IMR-90 (cell line): ENCODE results near the gene NFATC3. TPM values are rescaled to one million over a fixed set of nuclear protein-coding genes. Genes with fewer than 3 reads are reported as not detected.

ENCODE experiments used
- ATAC-seq: fragments of 200-7000 bp; cut with Tn5 transposase; 2 replicates; pipeline ENCODE4 v1.9.1; 2020; ENCODE audit warnings: low read depth, mild to moderate bottlenecking, moderate library complexity
- BruUV-seq: library from RNA; stranded (reverse); fragments of 400-500 nt; replicated peaks from 2 replicates; lab custom pipeline; 2021; lab: Mats Ljungman, UMichigan
- CTCF ChIA-PET: fragments of 300-600 bp; formaldehyde crosslinking; extraction: SDS; loops from one replicate; lab custom pipeline; 2021; ENCODE audit warnings: antibody characterized with exemption; lab: Yijun Ruan, JAX
- POLR2A ChIA-PET: fragments of 300-600 bp; sonication (Branson Sonifier 250); formaldehyde crosslinking; loops from one replicate; lab custom pipeline; 2022; ENCODE audit warnings: antibody characterized with exemption; ENCODE audit not compliant: unreplicated experiment; lab: Charles Lee
- DNase-seq: peaks from one replicate; pipeline ENCODE4 v3.0.0; 2013
- H2AFZ ChIP-seq: replicated peaks from 2 replicates; pipeline ENCODE3; 2013; ENCODE audit warnings: low read length, mild to moderate bottlenecking; ENCODE audit not compliant: poor library complexity
- H2AK5ac ChIP-seq: 2 replicates; pipeline ENCODE4 v1.6.1; 2013; ENCODE audit warnings: low read depth, low read length, inconsistent platforms
- H2AK9ac ChIP-seq: replicated peaks from 2 replicates; pipeline ENCODE3; 2013; ENCODE audit warnings: mild to moderate bottlenecking, low read depth, low read length, moderate library complexity; ENCODE audit not compliant: poor library complexity
- H2BK120ac ChIP-seq: 2 replicates; pipeline ENCODE4 v1.6.1; 2013; ENCODE audit warnings: low read depth, low read length, inconsistent platforms
- H2BK15ac ChIP-seq: 3 replicates; pipeline ENCODE4 v1.6.1; 2013; ENCODE audit warnings: low read depth, low read length, inconsistent platforms
- H2BK20ac ChIP-seq: 2 replicates; pipeline ENCODE4 v1.6.1; 2013; ENCODE audit warnings: low read depth, mild to moderate bottlenecking, inconsistent platforms, low read length, moderate library complexity
- H2BK5ac ChIP-seq: 2 replicates; pipeline ENCODE4 v1.6.1; 2013; ENCODE audit warnings: mild to moderate bottlenecking, low read depth, low read length, inconsistent platforms; ENCODE audit not compliant: poor library complexity, severe bottlenecking
- H3K14ac ChIP-seq: replicated peaks from 2 replicates; pipeline ENCODE4 v1.6.1; 2013; ENCODE audit warnings: low read depth, low read length, inconsistent platforms
- H3K18ac ChIP-seq: 2 replicates; pipeline ENCODE4 v1.6.1; 2013; ENCODE audit warnings: low read depth, low read length, control low read depth
- H3K23ac ChIP-seq: 2 replicates; pipeline ENCODE4 v1.6.1; 2013; ENCODE audit warnings: low read depth, low read length, inconsistent platforms
- H3K27ac ChIP-seq: 2 replicates; pipeline ENCODE4 v1.5.1; 2013; ENCODE audit warnings: mild to moderate bottlenecking, control low read depth, low read length; ENCODE audit not compliant: insufficient read depth
- H3K27me3 ChIP-seq: 2 replicates; pipeline ENCODE4 v1.6.1; 2013; ENCODE audit warnings: low read length; ENCODE audit not compliant: control insufficient read depth, insufficient read depth
- H3K36me3 ChIP-seq: 2 replicates; pipeline ENCODE4 v1.6.1; 2013; ENCODE audit warnings: low read length, mixed read lengths; ENCODE audit not compliant: control insufficient read depth, insufficient read depth
- H3K4ac ChIP-seq: 2 replicates; pipeline ENCODE4 v1.6.1; 2013; ENCODE audit warnings: low read depth, low read length, inconsistent platforms
- H3K4me1 ChIP-seq: 2 replicates; pipeline ENCODE4 v1.6.1; 2013; ENCODE audit warnings: low read length, mixed read lengths; ENCODE audit not compliant: control insufficient read depth, insufficient read depth
- H3K4me2 ChIP-seq: 2 replicates; pipeline ENCODE4 v1.6.1; 2013; ENCODE audit warnings: low read depth, mild to moderate bottlenecking, control low read depth, low read length, moderate library complexity
- H3K4me3 ChIP-seq: 2 replicates; pipeline ENCODE4 v1.5.1; 2013; ENCODE audit warnings: low read depth, mild to moderate bottlenecking, control low read depth, low read length, moderate library complexity; ENCODE audit not compliant: insufficient read depth
- H3K56ac ChIP-seq: 2 replicates; pipeline ENCODE4 v1.6.1; 2013; ENCODE audit warnings: low read length, inconsistent platforms; ENCODE audit not compliant: insufficient read depth; ENCODE audit errors: extremely low read depth
- H3K79me1 ChIP-seq, 2 experiments: 2 replicates each; pipeline ENCODE4 v1.6.1; 2013; ENCODE audit warnings: low read length in 2 of 2, inconsistent platforms in 1 of 2, low read depth in 1 of 2
- H3K9ac ChIP-seq: 2 replicates; pipeline ENCODE4 v1.6.1; 2013; ENCODE audit warnings: low read depth, low read length, control low read depth
- H3K9me1 ChIP-seq: 2 replicates; pipeline ENCODE4 v1.6.1; 2013; ENCODE audit warnings: low read length, inconsistent platforms; ENCODE audit not compliant: insufficient read depth
- H3K9me3 ChIP-seq: 2 replicates; pipeline ENCODE4 v1.6.1; 2013; ENCODE audit warnings: low read length; ENCODE audit not compliant: control insufficient read depth, insufficient read depth
- H4K20me1 ChIP-seq: 2 replicates; pipeline ENCODE4 v1.6.1; 2013; ENCODE audit warnings: low read length, inconsistent platforms; ENCODE audit not compliant: insufficient read depth
- H4K5ac ChIP-seq: 2 replicates; pipeline ENCODE4 v1.6.1; 2013; ENCODE audit warnings: mild to moderate bottlenecking, low read depth, low read length, control low read depth
- H4K8ac ChIP-seq, 2 experiments: 2 replicates each; pipeline ENCODE4 v1.6.1; 2013; ENCODE audit warnings: low read depth in 2 of 2, low read length in 2 of 2, control low read depth in 1 of 2, inconsistent platforms in 1 of 2
- H4K91ac ChIP-seq: 2 replicates; pipeline ENCODE4 v1.6.1; 2013; ENCODE audit warnings: low read depth, low read length, inconsistent platforms; ENCODE audit not compliant: insufficient read depth
- CHD1 ChIP-seq: IDR thresholded peaks from 2 replicates; pipeline ENCODE4 v1.6.1; 2012; ENCODE audit warnings: low read depth, low read length, improper control_type of control experiment
- MAZ ChIP-seq: IDR thresholded peaks from 2 replicates; pipeline ENCODE4 v1.6.1; 2012; ENCODE audit warnings: low read depth, mild to moderate bottlenecking, low read length, improper control_type of control experiment, moderate library complexity, borderline replicate concordance
- POLR2A ChIP-seq: IDR thresholded peaks from 2 replicates; pipeline ENCODE4 v1.6.1; 2012; ENCODE audit warnings: mild to moderate bottlenecking, low read depth, low read length
- WGBS, 2 experiments: methylation state at CpG; one replicate each; pipeline versions ENCODE4 v1.1.5 to v1.1.7; 2013; ENCODE audit warnings: missing lambda C conversion rate in 2 of 2; ENCODE audit not compliant: insufficient read length in 1 of 2; ENCODE audit errors: extremely low coverage in 2 of 2; 5-methylcytosine and 5-hydroxymethylcytosine counted together
- dilution Hi-C: fragments of 300-500 bp; cut with HindIII; formaldehyde crosslinking; loops from one replicate; pipeline ENCODE4 v1.14.3; 2018; ENCODE audit warnings: low sequenced_read_pairs; ENCODE audit not compliant: unreplicated experiment
- in situ Hi-C: fragments of 300-500 bp; cut with MboI; formaldehyde crosslinking; loops from 3 replicates; pipeline ENCODE4 v1.14.3; 2019; ENCODE audit warnings: low sequenced_read_pairs, inconsistent platforms, mixed read lengths
- intact Hi-C: fragments of 100-400 bp; cut with micrococcal nuclease; formaldehyde crosslinking; loops from 2 replicates; pipeline ENCODE4 v1.10.0; 2022
- polyA plus RNA-seq, 3 experiments: library from polyadenylated mRNA; depleted of rRNA; stranded (reverse); fragments of >200 nt; gene quantifications; 2 replicates each; pipeline ENCODE4 v1.2.3, GENCODE V29; 2012; ENCODE audit warnings: low replicate concordance in 1 of 3
- total RNA-seq: library from RNA; depleted of rRNA; stranded (reverse); fragments of >200 nt; gene quantifications from 2 replicates; pipeline ENCODE4 v1.2.3, GENCODE V29; 2012

The NFATC3 gene
- total and polyA plus RNA-seq, 2 of the 4 experiments (the other 2 are of a cell fraction), result 6.3 to 21.5 TPM

DNA sequence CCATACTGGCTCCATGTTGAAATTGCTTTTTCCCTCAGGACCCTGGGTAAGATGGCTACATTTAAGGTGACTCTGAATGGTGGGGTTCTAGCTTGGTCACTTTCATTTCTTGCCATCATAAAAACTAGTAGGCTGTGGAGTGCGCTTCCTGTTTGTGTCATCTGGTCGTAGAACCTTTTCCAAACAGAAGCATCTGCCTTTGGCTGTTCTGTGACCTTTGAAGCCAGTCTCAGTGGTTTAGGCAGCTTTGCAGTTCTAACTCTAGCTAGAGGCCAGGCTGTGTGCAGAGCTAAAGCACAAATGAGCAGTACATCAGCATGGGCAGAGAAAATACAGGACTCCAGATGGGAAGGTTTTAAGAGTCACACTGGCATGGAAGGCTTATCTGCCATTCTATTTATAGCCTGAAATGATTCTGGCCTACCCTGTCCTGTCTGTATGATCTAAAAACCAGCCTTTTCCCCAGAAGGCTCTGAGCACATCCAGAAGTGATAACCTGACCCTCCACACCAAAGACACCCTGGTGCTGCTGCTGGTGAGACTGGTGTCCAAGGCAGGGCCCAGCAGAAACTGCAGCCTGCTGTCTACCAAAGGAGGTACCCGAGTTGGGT lies 142.1 kb downstream of the NFATC3 start:
- H3K9me3 ChIP-seq, result no peaks in the 10 kb centered on the region
- DNase-seq (no peak), ATAC-seq (no peak)
- H3K23ac ChIP-seq, result no peak overlapping the region
- no peak overlapping the region for H2BK15ac ChIP-seq
- H4K91ac ChIP-seq, result no peak overlapping the region
- H3K9me1 ChIP-seq, result no peaks in the 10 kb centered on the region
- no peak overlapping the region for H3K9ac ChIP-seq
- H3K79me1 ChIP-seq, result peaks cover 0 to 3% of the 10 kb centered on the region in 2 experiments; a peak in 1 of 4 replicates
- no peaks in the 10 kb centered on the region for H3K27me3 ChIP-seq
- no TSS peak for BruUV-seq
- no peak overlapping the region for H3K4me2 ChIP-seq
- intact Hi-C loops (loop anchor here (10.0 kb wide), 1 partner anchor 262 kb away; the partner anchor contains the start of gene SLC12A4), in situ Hi-C loops (loop anchor here (10.0 kb wide), 2 partner anchors 132 to 242 kb away; partner anchors contain the start of gene DPEP3), dilution Hi-C loops (no loop called here)
- no peak overlapping the region for H3K18ac ChIP-seq
- no peak overlapping the region for H2AK9ac ChIP-seq
- ChIA-PET CTCF (interaction anchor here (0.9 to 1.7 kb wide), 2 partner anchors 61 to 134 kb away, joined by 3 to 8 read pairs; no protein-coding TSS in a partner anchor), POLR2A (no interaction called here)
- TF ChIP-seq CHD1 (no peak), POLR2A (no peak), MAZ (no peak)
- no peak overlapping the region for H3K56ac ChIP-seq
- no peak overlapping the region for H4K8ac ChIP-seq
- no peak overlapping the region for H2BK5ac ChIP-seq
- peaks cover 2% of the 10 kb centered on the region for H3K4me1 ChIP-seq
- H3K36me3 ChIP-seq, result peaks cover 6% of the 10 kb centered on the region
- H2AFZ ChIP-seq, result no peak overlapping the region
- no peak overlapping the region for H4K5ac ChIP-seq
- no peak overlapping the region for H2AK5ac ChIP-seq
- WGBS, 2 experiments, result no CpG with 5 or more reads among the region's 3 CpGs
- no peak overlapping the region for H3K4ac ChIP-seq
- H3K4me3 ChIP-seq, result no peak overlapping the region
- H3K27ac ChIP-seq, result no peak overlapping the region
- H3K14ac ChIP-seq, result peak overlapping the region; percentile 18; the same call in 1 of the 2 replicates
- H4K20me1 ChIP-seq, result 0 out of 2 replicates have a peak, but pooled peaks cover 3% of the 10 kb centered on the region
- no peak overlapping the region for H2BK120ac ChIP-seq
- H2BK20ac ChIP-seq, result no peak overlapping the region
